Liver (tissue), 3 donors: ENCODE results near the gene MSL2.

ENCODE experiments used
- EGR1 ChIP-seq, 2 donors: IDR thresholded peaks; 2 replicates each; pipeline ENCODE4 v1.6.1; 2016 to 2018; ENCODE audit warnings: antibody characterized with exemption in 2 of 2, low read depth in 2 of 2
- FOXA1 ChIP-seq: IDR thresholded peaks from 2 replicates; pipeline ENCODE4 v1.6.1; 2016; ENCODE audit warnings: antibody characterized with exemption
- FOXA2 ChIP-seq: IDR thresholded peaks from 2 replicates; pipeline ENCODE4 v1.6.1; 2016; ENCODE audit warnings: antibody characterized with exemption
- JUND ChIP-seq, 2 donors: IDR thresholded peaks; 2 replicates each; pipeline ENCODE4 v1.6.1; 2016; ENCODE audit warnings: antibody characterized with exemption in 2 of 2
- NR2F2 ChIP-seq: IDR thresholded peaks from 2 replicates; pipeline ENCODE4 v1.6.1; 2016; ENCODE audit warnings: antibody characterized with exemption
- RXRA ChIP-seq, 2 donors: IDR thresholded peaks; 2 replicates each; pipeline ENCODE4 v1.6.1; 2017 to 2018; ENCODE audit warnings: antibody characterized with exemption in 2 of 2, mild to moderate bottlenecking in 1 of 2
- SP1 ChIP-seq: IDR thresholded peaks from 2 replicates; pipeline ENCODE4 v1.6.1; 2018; ENCODE audit warnings: antibody characterized with exemption, mild to moderate bottlenecking
- YY1 ChIP-seq: IDR thresholded peaks from 2 replicates; pipeline ENCODE4 v1.6.1; 2016; ENCODE audit warnings: antibody characterized with exemption, mild to moderate bottlenecking
- TF ChIP-seq, protein P1 (sequence below): fragments of 150-350 bp; IDR thresholded peaks from 2 replicates; pipeline ENCODE4 v1.5.1; 2017; ENCODE audit warnings: improper control_type of control experiment, low read depth, low read length; ENCODE audit not compliant: missing input control
- TF ChIP-seq, protein P2 (sequence below): IDR thresholded peaks from 2 replicates; pipeline ENCODE4 v1.6.1; 2016; ENCODE audit warnings: antibody characterized with exemption, mild to moderate bottlenecking
- TF ChIP-seq, protein P3 (sequence below): IDR thresholded peaks from 2 replicates; pipeline ENCODE4 v1.6.1; 2016; ENCODE audit warnings: antibody characterized with exemption
- TF ChIP-seq, protein P4 (sequence below): IDR thresholded peaks from 2 replicates; pipeline ENCODE4 v1.6.1; 2016; ENCODE audit warnings: antibody characterized with exemption
- donor health status: healthy.
- donor health status: healthy.

DNA sequence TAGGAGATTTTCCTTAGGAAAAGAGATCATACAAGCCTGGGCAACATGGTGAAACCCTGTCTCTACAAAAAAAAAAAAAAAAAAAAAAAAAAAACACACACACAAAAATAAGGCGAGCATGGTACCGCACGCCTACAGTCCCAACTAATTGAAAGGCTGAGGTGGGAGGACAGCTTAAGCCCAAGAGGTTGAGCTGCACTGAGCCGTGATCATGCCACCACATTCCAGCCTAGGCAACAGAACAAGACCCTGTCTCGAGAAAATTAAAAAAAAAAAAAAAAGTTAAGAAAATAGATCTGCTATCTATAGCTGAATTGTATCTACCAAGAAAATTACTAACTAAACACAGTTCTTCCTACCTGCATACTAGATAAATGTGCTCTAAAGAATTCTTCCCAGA lies 7.1 kb downstream of the MSL2 start:
- TF ChIP-seq SP1 (no peak), YY1 (no peak), RXRA (IDR thresholded peaks at IDR 0.05) (no peak), EGR1 (IDR thresholded peaks at IDR 0.05; ENCODE audit: low read depth in 2 of 2) (no peak), FOXA1 (no peak), JUND (IDR thresholded peaks at IDR 0.05) (no peak), NR2F2 (no peak), FOXA2 (no peak)
- TF ChIP-seq, protein P1, sequence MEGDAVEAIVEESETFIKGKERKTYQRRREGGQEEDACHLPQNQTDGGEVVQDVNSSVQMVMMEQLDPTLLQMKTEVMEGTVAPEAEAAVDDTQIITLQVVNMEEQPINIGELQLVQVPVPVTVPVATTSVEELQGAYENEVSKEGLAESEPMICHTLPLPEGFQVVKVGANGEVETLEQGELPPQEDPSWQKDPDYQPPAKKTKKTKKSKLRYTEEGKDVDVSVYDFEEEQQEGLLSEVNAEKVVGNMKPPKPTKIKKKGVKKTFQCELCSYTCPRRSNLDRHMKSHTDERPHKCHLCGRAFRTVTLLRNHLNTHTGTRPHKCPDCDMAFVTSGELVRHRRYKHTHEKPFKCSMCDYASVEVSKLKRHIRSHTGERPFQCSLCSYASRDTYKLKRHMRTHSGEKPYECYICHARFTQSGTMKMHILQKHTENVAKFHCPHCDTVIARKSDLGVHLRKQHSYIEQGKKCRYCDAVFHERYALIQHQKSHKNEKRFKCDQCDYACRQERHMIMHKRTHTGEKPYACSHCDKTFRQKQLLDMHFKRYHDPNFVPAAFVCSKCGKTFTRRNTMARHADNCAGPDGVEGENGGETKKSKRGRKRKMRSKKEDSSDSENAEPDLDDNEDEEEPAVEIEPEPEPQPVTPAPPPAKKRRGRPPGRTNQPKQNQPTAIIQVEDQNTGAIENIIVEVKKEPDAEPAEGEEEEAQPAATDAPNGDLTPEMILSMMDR = no peak
- TF ChIP-seq, protein P2, sequence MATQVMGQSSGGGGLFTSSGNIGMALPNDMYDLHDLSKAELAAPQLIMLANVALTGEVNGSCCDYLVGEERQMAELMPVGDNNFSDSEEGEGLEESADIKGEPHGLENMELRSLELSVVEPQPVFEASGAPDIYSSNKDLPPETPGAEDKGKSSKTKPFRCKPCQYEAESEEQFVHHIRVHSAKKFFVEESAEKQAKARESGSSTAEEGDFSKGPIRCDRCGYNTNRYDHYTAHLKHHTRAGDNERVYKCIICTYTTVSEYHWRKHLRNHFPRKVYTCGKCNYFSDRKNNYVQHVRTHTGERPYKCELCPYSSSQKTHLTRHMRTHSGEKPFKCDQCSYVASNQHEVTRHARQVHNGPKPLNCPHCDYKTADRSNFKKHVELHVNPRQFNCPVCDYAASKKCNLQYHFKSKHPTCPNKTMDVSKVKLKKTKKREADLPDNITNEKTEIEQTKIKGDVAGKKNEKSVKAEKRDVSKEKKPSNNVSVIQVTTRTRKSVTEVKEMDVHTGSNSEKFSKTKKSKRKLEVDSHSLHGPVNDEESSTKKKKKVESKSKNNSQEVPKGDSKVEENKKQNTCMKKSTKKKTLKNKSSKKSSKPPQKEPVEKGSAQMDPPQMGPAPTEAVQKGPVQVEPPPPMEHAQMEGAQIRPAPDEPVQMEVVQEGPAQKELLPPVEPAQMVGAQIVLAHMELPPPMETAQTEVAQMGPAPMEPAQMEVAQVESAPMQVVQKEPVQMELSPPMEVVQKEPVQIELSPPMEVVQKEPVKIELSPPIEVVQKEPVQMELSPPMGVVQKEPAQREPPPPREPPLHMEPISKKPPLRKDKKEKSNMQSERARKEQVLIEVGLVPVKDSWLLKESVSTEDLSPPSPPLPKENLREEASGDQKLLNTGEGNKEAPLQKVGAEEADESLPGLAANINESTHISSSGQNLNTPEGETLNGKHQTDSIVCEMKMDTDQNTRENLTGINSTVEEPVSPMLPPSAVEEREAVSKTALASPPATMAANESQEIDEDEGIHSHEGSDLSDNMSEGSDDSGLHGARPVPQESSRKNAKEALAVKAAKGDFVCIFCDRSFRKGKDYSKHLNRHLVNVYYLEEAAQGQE = no peak
- TF ChIP-seq, protein P3, sequence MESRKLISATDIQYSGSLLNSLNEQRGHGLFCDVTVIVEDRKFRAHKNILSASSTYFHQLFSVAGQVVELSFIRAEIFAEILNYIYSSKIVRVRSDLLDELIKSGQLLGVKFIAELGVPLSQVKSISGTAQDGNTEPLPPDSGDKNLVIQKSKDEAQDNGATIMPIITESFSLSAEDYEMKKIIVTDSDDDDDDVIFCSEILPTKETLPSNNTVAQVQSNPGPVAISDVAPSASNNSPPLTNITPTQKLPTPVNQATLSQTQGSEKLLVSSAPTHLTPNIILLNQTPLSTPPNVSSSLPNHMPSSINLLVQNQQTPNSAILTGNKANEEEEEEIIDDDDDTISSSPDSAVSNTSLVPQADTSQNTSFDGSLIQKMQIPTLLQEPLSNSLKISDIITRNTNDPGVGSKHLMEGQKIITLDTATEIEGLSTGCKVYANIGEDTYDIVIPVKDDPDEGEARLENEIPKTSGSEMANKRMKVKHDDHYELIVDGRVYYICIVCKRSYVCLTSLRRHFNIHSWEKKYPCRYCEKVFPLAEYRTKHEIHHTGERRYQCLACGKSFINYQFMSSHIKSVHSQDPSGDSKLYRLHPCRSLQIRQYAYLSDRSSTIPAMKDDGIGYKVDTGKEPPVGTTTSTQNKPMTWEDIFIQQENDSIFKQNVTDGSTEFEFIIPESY = no peak
- TF ChIP-seq, protein P4, sequence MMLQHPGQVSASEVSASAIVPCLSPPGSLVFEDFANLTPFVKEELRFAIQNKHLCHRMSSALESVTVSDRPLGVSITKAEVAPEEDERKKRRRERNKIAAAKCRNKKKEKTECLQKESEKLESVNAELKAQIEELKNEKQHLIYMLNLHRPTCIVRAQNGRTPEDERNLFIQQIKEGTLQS = no peak
